Left colon (tissue), 2 donors: Measurements from ENCODE around the gene ESPL1. TPM values are rescaled to one million over a fixed set of nuclear protein-coding genes. Genes with fewer than 3 reads are reported as not detected.

Experiments used
- ATAC-seq: fragments of 200-7000 bp; cut with Tn5 transposase; one replicate; pipeline ENCODE4 v1.9.1; 2020; ENCODE audit warnings: mild to moderate bottlenecking, moderate library complexity
- DNase-seq, 2 donors: peaks; one replicate each; pipeline ENCODE4 v3.0.0-alpha.2; 2020
- intact Hi-C, 2 donors: fragments of 100-400 bp; cut with DNase I in 1 of 2; cut with micrococcal nuclease in 1 of 2; formaldehyde crosslinking; loops; one replicate each; pipeline versions ENCODE4 v1.11.2 to v1.14.0; 2022; cut with DNase I, micrococcal nuclease
- long read RNA-seq: library from polyadenylated mRNA; unstranded; transcript quantifications from one replicate; pipeline ENCODE4 v2.0.0, GENCODE V29; 2021
- total RNA-seq, 2 donors: library from RNA; stranded (reverse); fragmentation: NEBNext Ultra II Directional; extraction: Animal tissue kit (Norgen Biotek cat#: 25700); gene quantifications; one replicate each; pipeline ENCODE4 v1.2.1, GENCODE V29; 2021
- donor health status: DM: no; HTN: no; CAD: no.
- donor health status: DM: yes; HTN: yes; CAD: no.

The ESPL1 gene
- total RNA-seq = 1 to 10 TPM; 3.3 to 9.6 TPM
- long read RNA-seq, partial matches to known transcripts = 5 of 9 reads
- long read RNA-seq, other reads (novel, unspliced or antisense) = 4 of 9 reads

GRCh38 chr12:53267999-53268629, at the start of gene ESPL1:
TSS of gene ESPL1 (plus strand) at chr12:53268299. CDS start at chr12:53268767, 468 bp downstream.
- peak; percentile 55 to 76 for DNase-seq
- intact Hi-C loops = no loop called here
- peak; percentile 93 for ATAC-seq

DNA sequence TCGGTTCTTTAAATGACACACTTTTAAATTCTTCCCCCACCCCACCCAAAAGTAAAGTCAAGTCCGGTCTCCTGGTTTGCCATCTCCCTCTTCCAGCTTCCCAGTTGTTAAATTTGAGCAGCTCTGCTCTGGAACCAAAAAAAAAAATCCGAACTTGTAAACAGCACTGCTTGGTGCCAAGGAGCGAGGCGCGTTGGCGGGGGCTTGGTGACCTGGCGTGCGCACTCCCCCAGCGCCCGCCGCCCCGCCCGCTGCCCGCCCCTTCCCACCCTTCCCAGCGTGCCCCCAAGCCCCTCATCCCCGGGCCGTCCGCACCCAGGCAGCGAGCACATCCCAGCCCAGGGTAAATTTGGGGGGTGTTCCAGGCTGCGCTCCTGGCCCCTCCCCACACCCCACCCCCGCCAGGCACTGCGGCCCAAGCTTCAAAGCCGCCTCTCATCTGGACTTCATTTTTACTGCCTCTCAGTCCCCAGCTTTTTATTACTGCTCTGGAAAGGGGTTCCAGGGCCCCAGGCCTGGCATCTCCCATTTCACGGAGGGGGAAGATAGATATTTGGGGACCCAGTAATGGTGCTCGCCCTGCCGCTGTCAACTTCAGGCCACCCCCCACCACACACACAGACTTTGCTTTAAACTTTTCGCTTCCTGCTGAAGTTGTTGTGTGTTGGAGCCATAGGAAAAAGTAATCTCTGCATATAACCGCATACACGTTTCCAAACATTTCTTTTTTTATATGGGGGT, 49.4 kb upstream of the ESPL1 start:
- intact Hi-C loops = loop anchor here in 1 of 2 donors (10.0 kb wide), 1 partner anchor 56 kb away; no protein-coding TSS in a partner anchor
- ATAC-seq (no peak), DNase-seq (no peak)

- ATAC-seq (peak; percentile 8), DNase-seq (peak; percentile 49 to 56)
- intact Hi-C loops = loop anchor here in 1 of 2 donors (10.0 kb wide), 1 partner anchor 55 kb away; no protein-coding TSS in a partner anchor
Measured at GRCh38 chr12:53219292-53219955, 48.7 kb upstream of the ESPL1 start.

GRCh38 chr12:53219956-53220693, 48.0 kb upstream of the ESPL1 start:
- DNase-seq (peak; percentile 75 to 88), ATAC-seq (peak; percentile 29)
- intact Hi-C loops = loop anchor here in 1 of 2 donors (10.0 kb wide), 1 partner anchor 55 kb away; no protein-coding TSS in a partner anchor

- DNase-seq (peak; percentile 91 to 94), ATAC-seq (peak; percentile 73)
- intact Hi-C loops = no loop called here
Measured at GRCh38 chr12:53220694-53221202, 47.4 kb upstream of the ESPL1 start.

GRCh38 chr12:53221203-53222080, 46.7 kb upstream of the ESPL1 start:
- peak; percentile 75 to 84 for DNase-seq
- peak; percentile 62 for ATAC-seq
- intact Hi-C loops = no loop called here

DNA sequence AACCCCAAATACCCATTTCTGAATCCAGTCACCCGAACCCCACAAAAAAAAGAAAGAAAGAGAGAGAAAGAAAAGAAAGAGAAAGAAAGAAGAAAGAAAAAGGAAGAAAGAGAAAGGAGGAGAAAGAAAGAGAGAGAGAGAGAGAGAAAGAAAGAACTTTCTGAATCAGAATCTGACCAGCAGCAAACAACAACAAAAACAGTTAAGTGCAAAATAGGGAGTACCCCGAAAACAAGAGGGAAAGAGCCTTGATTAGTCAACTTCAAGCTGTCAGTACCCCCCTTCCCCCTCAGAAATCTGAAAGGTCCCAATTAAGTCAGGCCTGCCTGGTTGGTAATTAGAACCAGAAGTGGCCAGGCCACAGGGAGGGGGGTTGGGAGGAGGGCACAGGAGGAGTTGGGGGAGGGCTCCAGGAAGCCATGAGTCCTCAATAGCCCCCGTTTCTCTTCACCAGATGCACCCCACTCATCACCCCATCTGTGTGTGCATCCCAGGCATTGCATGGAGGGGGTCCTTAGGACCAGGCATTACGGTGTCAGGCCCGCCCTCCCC, 45.9 kb upstream of the ESPL1 start:
- DNase-seq = no peak
- ATAC-seq = no peak
- intact Hi-C loops = no loop called here

DNA sequence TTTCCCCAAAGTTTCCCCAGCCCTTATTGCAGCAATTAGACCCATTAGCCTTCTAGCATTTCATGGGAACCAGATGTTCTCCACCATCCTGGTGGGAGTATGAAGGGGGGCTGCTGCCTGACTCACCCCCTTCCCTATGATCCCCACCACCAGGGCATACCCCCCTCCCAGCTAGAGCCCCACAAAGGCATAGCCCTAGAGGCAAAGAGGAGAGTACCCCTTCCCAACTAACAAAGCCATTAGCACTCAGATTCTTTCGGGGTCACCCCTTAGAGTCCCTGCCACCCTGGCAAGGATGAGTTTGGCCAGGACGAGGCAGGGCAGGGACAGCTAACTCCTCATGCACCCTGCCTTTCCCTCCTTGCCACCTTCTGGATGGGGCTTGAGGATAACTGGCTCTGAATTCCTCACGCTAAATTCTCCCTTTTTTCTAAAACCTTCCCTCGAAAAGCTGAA, 45.3 kb upstream of the ESPL1 start:
- intact Hi-C loops = no loop called here
- ATAC-seq (no peak), DNase-seq (no peak)

DNA sequence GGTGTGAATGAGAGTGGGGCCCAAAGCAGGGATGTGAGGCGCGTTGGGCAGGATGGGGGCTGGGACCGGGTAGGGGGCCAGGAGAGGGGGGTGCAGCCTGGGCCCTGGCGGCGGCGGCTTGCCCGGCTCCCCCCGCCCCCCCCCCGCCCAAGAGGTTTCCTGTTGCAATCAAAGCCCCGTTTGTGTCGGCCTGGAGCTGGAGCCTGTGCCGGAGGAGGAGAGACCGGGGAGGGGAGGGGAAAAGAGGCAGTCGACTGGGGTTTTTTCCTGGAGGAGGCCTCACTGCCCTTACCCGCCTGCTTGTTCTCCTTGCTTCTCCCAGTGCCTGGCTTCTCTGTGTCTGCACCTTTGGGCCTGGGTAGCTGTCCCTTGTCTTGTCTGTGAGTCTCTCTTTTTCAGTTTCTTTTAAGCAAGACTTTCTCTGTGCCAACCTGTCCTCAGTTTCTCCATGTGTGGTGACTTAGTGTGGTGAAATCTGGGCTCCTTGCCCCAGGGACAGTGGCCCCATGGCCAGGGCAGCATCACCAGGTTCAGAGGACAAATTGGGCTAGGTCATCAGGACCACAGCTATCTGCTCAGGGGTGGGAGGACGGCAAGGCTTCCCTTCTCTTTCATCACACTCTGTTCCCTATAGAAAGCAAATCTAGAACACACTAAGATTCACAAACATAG, 44.6 kb upstream of the ESPL1 start:
- intact Hi-C loops = no loop called here
- DNase-seq (no peak), ATAC-seq (no peak)

DNA sequence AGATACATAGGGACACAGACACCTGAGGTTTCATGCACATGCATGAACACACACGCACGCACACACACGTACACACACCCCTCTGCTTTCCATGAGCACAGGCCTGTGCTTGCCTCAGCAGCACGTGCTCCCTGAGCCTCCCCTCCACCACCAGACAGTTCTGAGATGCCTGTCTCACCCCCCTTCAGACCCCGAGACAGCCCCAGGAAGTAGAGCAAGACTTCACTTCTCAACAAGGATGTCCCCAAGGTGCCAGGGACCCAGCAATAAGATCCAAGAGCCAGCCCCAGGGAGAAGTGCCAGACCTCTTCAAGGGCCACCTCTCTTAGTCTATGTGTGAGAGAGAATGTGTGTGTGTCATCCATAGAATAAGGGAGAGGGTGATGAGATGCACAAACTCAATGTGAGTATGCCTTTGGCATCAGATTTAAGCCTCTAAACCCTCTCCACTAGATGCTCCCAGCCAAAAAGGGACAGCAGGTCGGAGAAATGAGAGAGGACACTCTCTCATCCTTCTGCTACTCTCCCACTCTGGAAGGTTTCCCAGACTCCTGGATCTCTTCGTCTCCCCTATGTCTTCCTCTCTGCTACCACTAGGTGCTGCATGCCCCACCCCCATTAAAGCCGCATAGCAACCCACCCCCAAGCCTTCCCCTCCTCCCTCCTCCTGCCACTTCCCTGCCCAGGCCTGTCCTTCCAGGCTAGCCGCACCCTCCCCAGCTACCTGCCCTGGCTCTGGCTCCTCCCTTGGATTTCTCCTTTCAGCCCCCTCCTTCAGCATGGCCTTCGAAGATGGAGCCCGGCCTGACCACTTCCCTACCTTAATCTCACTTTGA, 43.8 kb upstream of the ESPL1 start:
- DNase-seq (peak in 1 of 2 donors; percentile 66), ATAC-seq (peak; percentile 5)
- intact Hi-C loops = no loop called here

- no peak for DNase-seq
- intact Hi-C loops = no loop called here
- ATAC-seq = no peak
Measured at GRCh38 chr12:53224897-53225634, 43.0 kb upstream of the ESPL1 start.

DNA sequence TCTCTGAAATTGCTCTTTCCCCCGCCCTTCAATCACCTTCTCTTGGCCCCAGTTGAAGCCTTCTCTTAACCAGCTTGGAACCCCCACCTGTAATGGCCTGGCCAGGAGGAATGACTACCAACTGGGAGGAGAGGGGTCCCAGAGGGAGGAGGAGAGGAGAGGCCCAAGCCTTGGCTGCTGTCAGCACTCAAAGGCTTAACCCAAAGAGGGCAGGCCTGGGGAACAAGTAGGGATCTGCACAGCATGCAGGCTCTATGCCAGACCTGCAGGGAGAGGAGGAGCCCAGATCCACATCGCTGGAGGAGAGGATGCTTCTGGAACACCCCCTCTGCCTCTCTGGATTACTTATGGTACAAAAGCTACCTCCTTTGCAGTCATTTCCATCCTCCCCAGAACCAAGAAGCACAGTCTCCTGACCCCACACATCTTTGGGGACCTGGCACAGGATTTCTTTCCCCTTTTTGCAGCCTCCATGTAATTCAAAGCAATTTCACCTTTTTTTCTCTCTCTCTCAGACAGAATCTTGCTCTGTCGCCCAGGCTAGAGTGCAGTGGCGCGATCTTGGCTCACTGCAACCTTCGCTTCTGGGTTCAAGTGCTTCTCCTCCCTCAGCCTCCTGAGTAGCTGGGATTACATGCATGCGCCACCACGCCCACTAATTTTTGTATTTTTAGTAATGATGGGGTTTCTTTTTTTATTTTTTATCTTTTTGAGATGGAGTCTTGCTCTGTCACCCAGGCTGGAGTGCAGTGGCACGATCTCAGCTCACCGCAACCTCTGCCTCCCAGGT, 42.3 kb upstream of the ESPL1 start:
- DNase-seq = no peak
- intact Hi-C loops = no loop called here
- ATAC-seq = no peak

- intact Hi-C loops = no loop called here
- DNase-seq = no peak
- ATAC-seq = no peak
Measured at GRCh38 chr12:53226815-53227214, 41.3 kb upstream of the ESPL1 start.

DNA sequence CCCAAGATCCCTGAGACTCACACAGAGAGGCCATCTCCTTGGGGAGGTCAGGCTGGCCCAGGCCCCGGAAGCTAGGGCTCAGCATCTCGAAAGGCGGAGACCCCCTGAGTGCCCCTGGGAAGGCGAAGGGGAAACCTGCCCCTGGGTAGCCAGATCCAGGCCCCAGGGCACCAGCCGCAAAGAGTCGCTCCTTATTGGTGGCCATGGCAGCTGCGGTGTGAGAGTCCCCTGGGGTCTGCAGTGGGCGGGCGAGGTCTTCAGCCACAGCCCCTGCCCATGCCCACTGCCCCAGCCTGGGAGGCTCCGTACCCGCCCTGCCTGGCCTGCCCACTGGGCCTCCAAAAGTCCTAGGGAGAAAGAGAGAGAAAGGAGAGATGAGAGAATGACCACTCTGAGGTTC, 40.8 kb upstream of the ESPL1 start:
- DNase-seq (no peak), ATAC-seq (no peak)
- intact Hi-C loops = no loop called here

- no peak for ATAC-seq
- no peak for DNase-seq
- intact Hi-C loops = no loop called here
Measured at GRCh38 chr12:53227836-53228235, 40.3 kb upstream of the ESPL1 start.
